MCF 10A (cell line): ENCODE measurements around the gene EGFL7. TPM values are rescaled to one million over a fixed set of nuclear protein-coding genes. Genes with fewer than 3 reads are reported as not detected.
A peak's percentile ranks its signal among the peaks of the same experiment; 100 is the strongest.

Source experiments
- BruUV-seq: library from RNA; stranded (reverse); fragments of 400-500 nt; replicated peaks from 2 replicates; lab custom pipeline; 2021; lab: Mats Ljungman, UMichigan
- CTCF ChIA-PET: fragments of 300-600 bp; sonication (Branson Sonifier 250); formaldehyde crosslinking; extraction: SDS; loops from one replicate; lab custom pipeline; 2021; ENCODE audit warnings: antibody characterized with exemption, inconsistent platforms; lab: Yijun Ruan, JAX
- POLR2A ChIA-PET: fragments of 300-600, 350-650 bp; sonication (Branson Sonifier 250); formaldehyde crosslinking; extraction: SDS; loops from one replicate; lab custom pipeline; 2020; ENCODE audit warnings: antibody characterized with exemption, inconsistent platforms; lab: Yijun Ruan, JAX
- DNase-seq: peaks from one replicate; pipeline ENCODE4 v3.0.0-alpha.2; 2018; ENCODE audit not compliant: unreplicated experiment
- H3K27ac Mint-ChIP-seq: one replicate; pipeline ENCODE4 v1.8.0; 2022; ENCODE audit warnings: mild to moderate bottlenecking, low read depth, mixed read lengths; ENCODE audit not compliant: unreplicated experiment
- H3K27me3 Mint-ChIP-seq: one replicate; pipeline ENCODE4 v1.8.0; 2022; ENCODE audit warnings: mixed read lengths; ENCODE audit not compliant: insufficient read depth, unreplicated experiment
- H3K36me3 Mint-ChIP-seq: one replicate; pipeline ENCODE4 v1.8.0; 2022; ENCODE audit warnings: mild to moderate bottlenecking, moderate library complexity, mixed read lengths; ENCODE audit not compliant: insufficient read depth, unreplicated experiment
- H3K4me1 Mint-ChIP-seq: one replicate; pipeline ENCODE4 v1.8.0; 2022; ENCODE audit warnings: mixed read lengths; ENCODE audit not compliant: insufficient read depth, unreplicated experiment
- H3K4me3 Mint-ChIP-seq: one replicate; pipeline ENCODE4 v1.8.0; 2022; ENCODE audit warnings: mild to moderate bottlenecking, moderate library complexity, mixed read lengths; ENCODE audit not compliant: unreplicated experiment
- H3K9me3 Mint-ChIP-seq: one replicate; pipeline ENCODE4 v1.8.0; 2022; ENCODE audit warnings: mixed read lengths; ENCODE audit not compliant: unreplicated experiment
- CTCF ChIP-seq: fragments of 200-600 bp; IDR thresholded peaks from one replicate; pipeline ENCODE4 v1.8.0; 2022; ENCODE audit warnings: antibody characterized with exemption, mild to moderate bottlenecking; ENCODE audit not compliant: unreplicated experiment
- intact Hi-C: fragments of 100-400 bp; cut with micrococcal nuclease; formaldehyde crosslinking; loops from 2 replicates; pipeline ENCODE4 v1.14.1; 2022
- total RNA-seq: library from RNA; stranded (reverse); gene quantifications from 2 replicates; pipeline ENCODE4 v1.2.3, GENCODE V29; 2022

The EGFL7 gene
- total RNA-seq, 1 experiment from 2014 or later: 3.9 TPM

- Mint-ChIP-seq H3K4me3 (no peak overlapping the region), H3K9me3 (no peaks in the 10 kb centered on the region), H3K36me3 (no peaks in the 10 kb centered on the region), H3K27me3 (no peaks in the 10 kb centered on the region), H3K27ac (peak overlapping the region; percentile 70), H3K4me1 (peaks cover 24% of the 10 kb centered on the region)
- no peak for TF ChIP-seq CTCF
- no peak for DNase-seq
- intact Hi-C loops: loop anchor here (2.0 to 5.0 kb wide), 3 partner anchors 26 to 206 kb away; no protein-coding TSS in a partner anchor
- no TSS peak for BruUV-seq
- POLR2A ChIA-PET: interaction anchor here (0.6 to 3.7 kb wide), 7 partner anchors 9 to 77 kb away, joined by 3 to 44 read pairs (median 4); no protein-coding TSS in a partner anchor
- CTCF ChIA-PET: interaction anchor here (0.5 to 1.7 kb wide), 7 partner anchors 30 to 562 kb away, joined by 3 to 6 read pairs (median 3); no protein-coding TSS in a partner anchor
These were observed 32.1 kb downstream of the EGFL7 start for GRCh38 chr9:136694872-136695247.

GRCh38 chr9:136695435-136695895 lies 32.7 kb downstream of the EGFL7 start:
- ChIA-PET CTCF (interaction anchor here (0.7 to 1.8 kb wide), 7 partner anchors 32 to 1242 kb away, joined by 3 to 6 read pairs (median 4); partner anchors contain the start of gene LCN8), POLR2A (interaction anchor here (0.6 to 3.7 kb wide), 6 partner anchors 9 to 77 kb away, joined by 3 to 44 read pairs (median 3); no protein-coding TSS in a partner anchor)
- no TSS peak for BruUV-seq
- Mint-ChIP-seq H3K4me1 (peaks cover 29% of the 10 kb centered on the region), H3K27ac (peak overlapping the region; percentile 70), H3K27me3 (no peaks in the 10 kb centered on the region), H3K9me3 (no peaks in the 10 kb centered on the region), H3K4me3 (no peak overlapping the region), H3K36me3 (no peaks in the 10 kb centered on the region)
- intact Hi-C loops: loop anchor here (2.0 kb wide), 2 partner anchors 25 to 207 kb away; no protein-coding TSS in a partner anchor
- TF ChIP-seq CTCF: no peak
- peak; percentile 86 for DNase-seq

GRCh38 chr9:136695955-136696354 lies 33.2 kb downstream of the EGFL7 start:
- no peak for DNase-seq
- peaks cover 28% of the 10 kb centered on the region for H3K4me1 Mint-ChIP-seq
- ChIA-PET CTCF (interaction anchor here (0.7 to 1.8 kb wide), 7 partner anchors 31 to 1243 kb away, joined by 3 to 6 read pairs (median 4); partner anchors contain the start of gene LCN8), POLR2A (interaction anchor here (0.6 to 3.7 kb wide), 4 partner anchors 10 to 226 kb away, joined by 3 to 44 read pairs (median 3); no protein-coding TSS in a partner anchor)
- no peaks in the 10 kb centered on the region for H3K36me3 Mint-ChIP-seq
- BruUV-seq: no TSS peak
- H3K4me3 Mint-ChIP-seq: no peak overlapping the region
- peak overlapping the region; percentile 70 for H3K27ac Mint-ChIP-seq
- TF ChIP-seq CTCF: no peak
- no peaks in the 10 kb centered on the region for H3K9me3 Mint-ChIP-seq
- H3K27me3 Mint-ChIP-seq: no peaks in the 10 kb centered on the region
- intact Hi-C loops: loop anchor here (2.0 kb wide), 2 partner anchors 25 to 207 kb away; no protein-coding TSS in a partner anchor

GRCh38 chr9:136696502-136696901 lies 33.8 kb downstream of the EGFL7 start:
- H3K4me1 Mint-ChIP-seq: peaks cover 25% of the 10 kb centered on the region
- TF ChIP-seq CTCF: no peak
- no peak overlapping the region for H3K4me3 Mint-ChIP-seq
- intact Hi-C loops: no loop called here
- no peak overlapping the region for H3K27ac Mint-ChIP-seq
- ChIA-PET CTCF (interaction anchor here (1.8 kb wide), 1 partner anchor 31 kb away, joined by 5 read pairs; no protein-coding TSS in a partner anchor), POLR2A (interaction anchor here (0.6 to 1.6 kb wide), 2 partner anchors 31 to 226 kb away, joined by 3 to 4 read pairs; no protein-coding TSS in a partner anchor)
- no peak for DNase-seq
- no peaks in the 10 kb centered on the region for H3K9me3 Mint-ChIP-seq
- H3K36me3 Mint-ChIP-seq: no peaks in the 10 kb centered on the region
- BruUV-seq: no TSS peak
- no peaks in the 10 kb centered on the region for H3K27me3 Mint-ChIP-seq
